Erythroblast (primary cell): ENCODE measurements around the gene SLC38A9.
"Not testable (repeated sequence)": the region's sequence is repeated elsewhere in the genome, so short reads cannot be mapped to it uniquely, and the experiment has no call there.

Source experiments
- GATA1 ChIP-seq: IDR thresholded peaks from 2 replicates; pipeline ENCODE4 v1.6.1; 2011; ENCODE audit warnings: low read depth, mild to moderate bottlenecking, control low read depth, low read length, moderate library complexity
- POLR2A ChIP-seq: IDR thresholded peaks from 2 replicates; pipeline ENCODE4 v1.6.1; 2011; ENCODE audit warnings: mild to moderate bottlenecking, low read length

DNA sequence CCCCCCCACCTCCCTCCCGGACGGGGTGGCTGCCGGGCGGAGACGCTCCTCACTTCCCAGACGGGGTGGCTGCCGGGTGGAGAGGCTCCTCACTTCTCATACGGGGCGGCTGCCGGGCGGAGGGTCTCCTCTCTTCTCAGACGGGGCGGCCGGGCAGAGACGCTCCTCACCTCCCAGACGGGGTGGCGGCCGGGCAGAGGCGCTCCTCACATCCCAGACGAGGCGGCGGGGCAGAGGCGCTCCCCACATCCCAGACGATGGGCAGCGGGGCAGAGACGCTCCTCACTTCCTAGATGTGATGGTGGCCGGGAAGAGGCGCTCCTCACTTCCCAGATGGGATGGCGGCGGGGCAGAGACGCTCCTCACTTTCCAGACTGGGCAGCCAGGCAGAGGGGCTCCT lies 15.4 kb downstream of the SLC38A9 start:
- TF ChIP-seq POLR2A, GATA1: not testable (repeated sequence)
